Muscle of leg (tissue), 11 donors: Measurements from ENCODE around the gene PRKCE. TPM values are rescaled to one million over a fixed set of nuclear protein-coding genes. Genes with fewer than 3 reads are reported as not detected.

ENCODE experiments used
- DNase-seq: peaks from one replicate; pipeline ENCODE4 v3.0.0; 2013
- H3K27ac ChIP-seq: one replicate; pipeline ENCODE4 v1.5.1; 2013; ENCODE audit warnings: mild to moderate bottlenecking, low read length, control low read depth
- H3K27me3 ChIP-seq: one replicate; pipeline ENCODE4 v1.6.1; 2013; ENCODE audit warnings: low read length; ENCODE audit not compliant: control insufficient read depth, insufficient read depth
- H3K36me3 ChIP-seq: one replicate; pipeline ENCODE4 v1.6.1; 2013; ENCODE audit warnings: low read length; ENCODE audit not compliant: control insufficient read depth, insufficient read depth
- H3K4me1 ChIP-seq: one replicate; pipeline ENCODE4 v1.6.1; 2013; ENCODE audit warnings: low read length; ENCODE audit not compliant: control insufficient read depth, insufficient read depth
- H3K4me3 ChIP-seq: one replicate; pipeline ENCODE4 v1.5.1; 2013; ENCODE audit warnings: low read length, control low read depth
- H3K9me3 ChIP-seq: replicated peaks from 2 replicates; pipeline ENCODE4 v1.6.1; 2013; ENCODE audit warnings: low read depth, low read length; ENCODE audit not compliant: control insufficient read depth
- WGBS: methylation state at CpG from one replicate; pipeline ENCODE4 v1.1.5; 2013; ENCODE audit warnings: missing lambda C conversion rate; ENCODE audit not compliant: insufficient coverage; 5-methylcytosine and 5-hydroxymethylcytosine counted together
- polyA plus RNA-seq, 8 donors: library from polyadenylated mRNA; unstranded; fragments of 120-200 nt; gene quantifications; one replicate each; pipeline versions ENCODE4 v1.2.1 to v1.2.3, GENCODE V29; 2013; ENCODE audit warnings: inconsistent platforms in 1 of 8, low replicate concordance in 1 of 8; ENCODE audit not compliant: insufficient read length in 8 of 8, insufficient read depth in 1 of 8
- total RNA-seq: library from RNA; stranded (reverse); fragments of 120-200 nt; gene quantifications from one replicate; pipeline ENCODE4 v1.2.4, GENCODE V29; 2013

PRKCE gene
- total and polyA plus RNA-seq, 9 donors = 3.5 to 8.6 (median 6.3) TPM

DNA sequence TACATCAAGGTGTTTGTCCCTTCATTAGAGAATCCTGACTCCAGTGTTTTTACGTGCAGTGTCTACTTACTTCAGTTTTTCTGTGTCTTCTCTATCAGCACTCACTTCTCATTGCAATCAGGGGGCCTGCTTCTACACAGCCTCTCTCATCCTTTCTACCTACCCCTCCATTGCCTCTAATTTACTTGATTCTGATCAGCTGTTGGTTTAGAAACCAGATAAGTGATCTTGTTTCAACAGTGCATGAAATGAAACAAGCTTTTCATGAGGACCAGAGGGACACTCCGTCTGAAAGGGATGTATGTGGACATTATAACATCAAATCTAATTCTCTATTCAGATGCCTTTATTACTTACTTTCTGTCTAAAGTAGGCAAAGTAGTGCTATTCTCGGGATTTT is 136.9 kb downstream of the PRKCE start:
- Histone ChIP-seq H3K36me3 (no peaks in the 10 kb centered on the region), H3K27ac (no peak overlapping the region), H3K27me3 (peaks cover 4% of the 10 kb centered on the region), H3K4me1 (peaks cover 10% of the 10 kb centered on the region), H3K9me3 (no peaks in the 10 kb centered on the region), H3K4me3 (no peak overlapping the region)
- DNase-seq = no peak
- no CpG with 5 or more reads among the region's 3 CpGs for WGBS

DNA sequence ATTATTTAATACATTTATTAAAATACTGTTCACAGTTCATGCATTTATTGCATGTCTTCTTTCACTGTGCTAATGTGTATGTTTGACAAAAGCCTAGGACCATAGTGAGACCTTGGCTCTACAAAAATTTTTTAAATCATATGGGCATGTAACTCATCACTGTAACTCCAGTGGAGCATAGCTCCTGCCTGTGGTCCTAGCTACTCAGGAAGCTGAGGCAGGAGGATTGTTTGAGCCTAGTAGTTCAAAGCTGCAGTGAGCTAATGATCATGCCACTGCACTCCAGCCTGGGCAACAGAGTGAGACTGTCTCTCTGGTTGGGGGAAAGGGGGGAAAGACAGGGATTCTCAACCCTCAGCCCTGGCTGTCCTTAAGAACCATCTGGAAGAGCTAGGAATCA is 137.8 kb downstream of the PRKCE start:
- Histone ChIP-seq H3K4me1 (peaks cover 10% of the 10 kb centered on the region), H3K9me3 (no peaks in the 10 kb centered on the region), H3K27ac (no peak overlapping the region), H3K27me3 (peaks cover 4% of the 10 kb centered on the region), H3K36me3 (no peaks in the 10 kb centered on the region), H3K4me3 (no peak overlapping the region)
- DNase-seq = no peak

GRCh38 chr2:45789961-45790723 is 138.7 kb downstream of the PRKCE start:
- H3K27ac ChIP-seq = peak overlapping the region; percentile 54
- H3K36me3 ChIP-seq = no peaks in the 10 kb centered on the region
- no peak overlapping the region for H3K4me3 ChIP-seq
- H3K27me3 ChIP-seq = peaks cover 4% of the 10 kb centered on the region
- DNase-seq = peak; percentile 39
- peaks cover 10% of the 10 kb centered on the region for H3K4me1 ChIP-seq
- H3K9me3 ChIP-seq = no peaks in the 10 kb centered on the region
- WGBS = 58% methylated on average over 9 of the region's 10 CpGs

GRCh38 chr2:45793305-45793962 is 142.0 kb downstream of the PRKCE start:
- H3K4me3 ChIP-seq = no peak overlapping the region
- peaks cover 10% of the 10 kb centered on the region for H3K4me1 ChIP-seq
- H3K9me3 ChIP-seq = no peaks in the 10 kb centered on the region
- no peak for DNase-seq
- H3K36me3 ChIP-seq = no peaks in the 10 kb centered on the region
- H3K27me3 ChIP-seq = peaks cover 8% of the 10 kb centered on the region
- no peak overlapping the region for H3K27ac ChIP-seq
- WGBS = no CpG with 5 or more reads among the region's 7 CpGs

DNA sequence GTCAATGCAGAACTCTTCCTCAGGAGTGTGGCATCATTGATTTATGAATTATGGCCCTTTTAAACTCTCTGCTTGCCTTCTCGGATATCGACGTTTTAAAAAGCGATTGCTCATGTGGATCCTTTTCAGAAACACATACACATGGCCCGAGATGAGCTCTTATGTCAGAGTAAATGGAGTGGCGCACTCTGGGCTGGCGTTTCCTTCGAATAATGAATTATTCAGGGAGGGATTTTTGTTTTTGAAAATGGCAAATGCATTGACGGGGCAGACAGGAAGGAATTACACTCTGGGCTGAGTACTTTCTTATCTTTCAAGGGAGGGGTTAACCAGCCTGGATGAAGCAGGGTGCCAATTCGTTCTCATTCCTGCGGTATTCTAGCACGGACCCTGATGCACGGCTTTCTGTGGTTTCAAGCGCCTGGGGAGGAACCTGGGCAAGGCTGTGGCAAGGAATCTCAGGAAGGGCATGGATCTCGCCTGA is 142.7 kb downstream of the PRKCE start:
- Histone ChIP-seq H3K4me1 (peaks cover 10% of the 10 kb centered on the region), H3K36me3 (no peaks in the 10 kb centered on the region), H3K9me3 (no peaks in the 10 kb centered on the region), H3K27me3 (peaks cover 8% of the 10 kb centered on the region), H3K4me3 (no peak overlapping the region), H3K27ac (no peak overlapping the region)
- 40% methylated on average over 7 of the region's 15 CpGs for WGBS
- DNase-seq = no peak

DNA sequence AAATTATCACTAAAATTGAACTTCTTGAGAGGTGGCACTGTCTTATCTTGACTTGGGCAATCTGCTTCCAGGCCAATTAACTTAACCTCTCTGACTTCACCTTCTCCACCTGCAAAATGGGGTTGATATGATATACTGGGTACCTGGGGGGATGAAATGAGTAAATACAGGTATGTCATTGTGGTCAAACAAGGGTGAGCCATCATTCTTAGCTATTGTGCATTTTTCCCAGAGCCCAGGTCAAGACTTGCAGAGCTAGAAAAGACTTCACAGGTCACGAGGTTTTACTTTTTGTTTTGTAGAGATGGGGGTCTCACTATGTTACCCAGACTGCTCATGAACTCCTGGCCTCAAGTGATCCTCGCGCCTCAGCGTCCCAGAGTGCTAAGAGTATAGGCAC is 145.0 kb downstream of the PRKCE start:
- Histone ChIP-seq H3K27ac (no peak overlapping the region), H3K4me1 (peaks cover 7% of the 10 kb centered on the region), H3K27me3 (peaks cover 8% of the 10 kb centered on the region), H3K4me3 (no peak overlapping the region), H3K9me3 (no peaks in the 10 kb centered on the region), H3K36me3 (no peaks in the 10 kb centered on the region)
- WGBS = no CpG with 5 or more reads among the region's 4 CpGs
- no peak for DNase-seq

- no peaks in the 10 kb centered on the region for H3K9me3 ChIP-seq
- H3K36me3 ChIP-seq = no peaks in the 10 kb centered on the region
- no peak overlapping the region for H3K27ac ChIP-seq
- DNase-seq = no peak
- peaks cover 4% of the 10 kb centered on the region for H3K4me1 ChIP-seq
- peaks cover 8% of the 10 kb centered on the region for H3K27me3 ChIP-seq
- H3K4me3 ChIP-seq = no peak overlapping the region
- 69% methylated on average over 6 of the region's 13 CpGs for WGBS
These were observed 146.2 kb downstream of the PRKCE start for GRCh38 chr2:45797451-45798230.

DNA sequence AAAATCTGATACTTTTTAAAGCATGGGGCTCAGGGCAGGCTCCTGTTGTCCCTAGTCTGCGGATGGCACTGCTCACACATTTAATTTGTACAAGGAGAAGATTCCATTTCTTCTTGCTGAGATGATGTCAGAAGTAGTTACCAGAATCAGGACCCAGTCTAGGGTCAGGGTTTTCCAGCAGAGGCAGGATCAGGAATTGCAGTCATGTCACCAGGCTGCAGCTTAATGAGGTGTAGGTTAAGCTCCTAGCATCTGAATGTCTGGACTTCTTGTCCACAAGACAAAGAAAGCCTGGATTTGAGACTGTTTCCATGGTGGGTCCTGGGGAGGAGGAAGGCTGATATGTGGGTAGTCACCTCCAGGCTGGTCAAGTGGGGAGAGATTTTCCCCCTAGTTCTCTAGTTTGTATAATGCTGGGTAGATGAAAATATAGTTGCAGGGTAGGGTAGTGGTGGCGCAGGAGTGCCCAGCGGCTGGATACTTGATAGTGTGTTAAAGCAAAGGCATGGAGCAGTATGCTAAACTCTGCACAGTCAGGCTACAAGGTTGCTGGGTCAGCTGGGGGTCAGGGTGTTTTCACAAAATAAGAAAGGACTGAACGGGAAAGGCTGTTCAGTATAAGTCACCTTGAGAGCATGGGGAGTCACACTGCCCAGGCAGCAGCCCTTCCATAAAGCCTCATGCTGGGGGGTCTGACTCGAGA is 148.4 kb downstream of the PRKCE start:
- Histone ChIP-seq H3K9me3 (no peaks in the 10 kb centered on the region), H3K27ac (no peak overlapping the region), H3K36me3 (no peaks in the 10 kb centered on the region), H3K27me3 (peaks cover 4% of the 10 kb centered on the region), H3K4me1 (peaks cover 4% of the 10 kb centered on the region), H3K4me3 (no peak overlapping the region)
- no peak for DNase-seq
- WGBS = 90% methylated on average over 5 of the region's 5 CpGs

DNA sequence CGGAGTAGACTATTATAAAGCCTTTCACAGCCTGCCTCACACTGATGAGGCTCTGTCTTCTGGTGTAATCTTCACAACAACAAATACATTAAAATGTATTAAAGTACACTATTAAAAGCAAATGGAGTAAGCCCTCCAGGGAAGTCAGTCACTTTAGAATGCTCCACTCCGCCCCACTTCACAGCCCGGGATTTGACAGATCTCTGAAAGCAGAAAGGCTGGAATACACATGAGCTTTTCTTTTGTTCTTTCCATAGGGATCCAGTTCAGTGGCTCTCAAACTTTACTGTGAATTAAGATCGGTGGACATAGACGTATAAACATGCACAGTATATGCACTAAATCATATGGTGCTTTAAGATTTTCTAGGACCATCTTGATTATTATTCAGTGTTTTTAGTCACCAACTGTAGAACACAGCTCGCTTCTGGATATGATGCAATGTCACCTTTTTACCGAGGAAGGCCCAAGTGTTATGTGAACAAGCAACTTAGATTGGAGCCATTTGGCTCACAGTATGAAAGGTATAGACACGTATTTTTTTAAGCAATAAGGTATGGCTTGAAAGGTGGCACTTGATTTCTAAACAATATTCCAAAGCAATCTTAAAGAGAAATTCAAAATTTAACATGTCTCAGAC is 151.1 kb downstream of the PRKCE start:
- Histone ChIP-seq H3K27ac (no peak overlapping the region), H3K36me3 (no peaks in the 10 kb centered on the region), H3K4me1 (peaks cover 4% of the 10 kb centered on the region), H3K4me3 (no peak overlapping the region), H3K27me3 (no peaks in the 10 kb centered on the region), H3K9me3 (no peaks in the 10 kb centered on the region)
- no peak for DNase-seq
- 93% methylated on average over 2 of the region's 8 CpGs for WGBS
